IMR-90 (cell line): ENCODE measurements around the gene CCNJL. TPM values are rescaled to one million over a fixed set of nuclear protein-coding genes. Genes with fewer than 3 reads are reported as not detected.

Experiments used
- ATAC-seq: fragments of 200-7000 bp; cut with Tn5 transposase; 2 replicates; pipeline ENCODE4 v1.9.1; 2020; ENCODE audit warnings: low read depth, mild to moderate bottlenecking, moderate library complexity
- BruUV-seq: library from RNA; stranded (reverse); fragments of 400-500 nt; replicated peaks from 2 replicates; lab custom pipeline; 2021; lab: Mats Ljungman, UMichigan
- CTCF ChIA-PET: fragments of 300-600 bp; formaldehyde crosslinking; extraction: SDS; loops from one replicate; lab custom pipeline; 2021; ENCODE audit warnings: antibody characterized with exemption; lab: Yijun Ruan, JAX
- POLR2A ChIA-PET: fragments of 300-600 bp; sonication (Branson Sonifier 250); formaldehyde crosslinking; loops from one replicate; lab custom pipeline; 2022; ENCODE audit warnings: antibody characterized with exemption; ENCODE audit not compliant: unreplicated experiment; lab: Charles Lee
- DNase-seq: peaks from one replicate; pipeline ENCODE4 v3.0.0; 2013
- H2AFZ ChIP-seq: replicated peaks from 2 replicates; pipeline ENCODE3; 2013; ENCODE audit warnings: low read length, mild to moderate bottlenecking; ENCODE audit not compliant: poor library complexity
- H2AK5ac ChIP-seq: 2 replicates; pipeline ENCODE4 v1.6.1; 2013; ENCODE audit warnings: low read depth, low read length, inconsistent platforms
- H2AK9ac ChIP-seq: replicated peaks from 2 replicates; pipeline ENCODE3; 2013; ENCODE audit warnings: mild to moderate bottlenecking, low read depth, low read length, moderate library complexity; ENCODE audit not compliant: poor library complexity
- H2BK120ac ChIP-seq: 2 replicates; pipeline ENCODE4 v1.6.1; 2013; ENCODE audit warnings: low read depth, low read length, inconsistent platforms
- H2BK15ac ChIP-seq: 3 replicates; pipeline ENCODE4 v1.6.1; 2013; ENCODE audit warnings: low read depth, low read length, inconsistent platforms
- H2BK20ac ChIP-seq: 2 replicates; pipeline ENCODE4 v1.6.1; 2013; ENCODE audit warnings: low read depth, mild to moderate bottlenecking, inconsistent platforms, low read length, moderate library complexity
- H2BK5ac ChIP-seq: 2 replicates; pipeline ENCODE4 v1.6.1; 2013; ENCODE audit warnings: mild to moderate bottlenecking, low read depth, low read length, inconsistent platforms; ENCODE audit not compliant: poor library complexity, severe bottlenecking
- H3K14ac ChIP-seq: replicated peaks from 2 replicates; pipeline ENCODE4 v1.6.1; 2013; ENCODE audit warnings: low read depth, low read length, inconsistent platforms
- H3K18ac ChIP-seq: 2 replicates; pipeline ENCODE4 v1.6.1; 2013; ENCODE audit warnings: low read depth, low read length, control low read depth
- H3K23ac ChIP-seq: 2 replicates; pipeline ENCODE4 v1.6.1; 2013; ENCODE audit warnings: low read depth, low read length, inconsistent platforms
- H3K27ac ChIP-seq: 2 replicates; pipeline ENCODE4 v1.5.1; 2013; ENCODE audit warnings: mild to moderate bottlenecking, control low read depth, low read length; ENCODE audit not compliant: insufficient read depth
- H3K27me3 ChIP-seq: 2 replicates; pipeline ENCODE4 v1.6.1; 2013; ENCODE audit warnings: low read length; ENCODE audit not compliant: control insufficient read depth, insufficient read depth
- H3K36me3 ChIP-seq: 2 replicates; pipeline ENCODE4 v1.6.1; 2013; ENCODE audit warnings: low read length, mixed read lengths; ENCODE audit not compliant: control insufficient read depth, insufficient read depth
- H3K4ac ChIP-seq: 2 replicates; pipeline ENCODE4 v1.6.1; 2013; ENCODE audit warnings: low read depth, low read length, inconsistent platforms
- H3K4me1 ChIP-seq: 2 replicates; pipeline ENCODE4 v1.6.1; 2013; ENCODE audit warnings: low read length, mixed read lengths; ENCODE audit not compliant: control insufficient read depth, insufficient read depth
- H3K4me2 ChIP-seq: 2 replicates; pipeline ENCODE4 v1.6.1; 2013; ENCODE audit warnings: low read depth, mild to moderate bottlenecking, control low read depth, low read length, moderate library complexity
- H3K4me3 ChIP-seq: 2 replicates; pipeline ENCODE4 v1.5.1; 2013; ENCODE audit warnings: low read depth, mild to moderate bottlenecking, control low read depth, low read length, moderate library complexity; ENCODE audit not compliant: insufficient read depth
- H3K56ac ChIP-seq: 2 replicates; pipeline ENCODE4 v1.6.1; 2013; ENCODE audit warnings: low read length, inconsistent platforms; ENCODE audit not compliant: insufficient read depth; ENCODE audit errors: extremely low read depth
- H3K79me1 ChIP-seq, 2 experiments: 2 replicates each; pipeline ENCODE4 v1.6.1; 2013; ENCODE audit warnings: low read length in 2 of 2, inconsistent platforms in 1 of 2, low read depth in 1 of 2
- H3K9ac ChIP-seq: 2 replicates; pipeline ENCODE4 v1.6.1; 2013; ENCODE audit warnings: low read depth, low read length, control low read depth
- H3K9me1 ChIP-seq: 2 replicates; pipeline ENCODE4 v1.6.1; 2013; ENCODE audit warnings: low read length, inconsistent platforms; ENCODE audit not compliant: insufficient read depth
- H3K9me3 ChIP-seq: 2 replicates; pipeline ENCODE4 v1.6.1; 2013; ENCODE audit warnings: low read length; ENCODE audit not compliant: control insufficient read depth, insufficient read depth
- H4K20me1 ChIP-seq: 2 replicates; pipeline ENCODE4 v1.6.1; 2013; ENCODE audit warnings: low read length, inconsistent platforms; ENCODE audit not compliant: insufficient read depth
- H4K5ac ChIP-seq: 2 replicates; pipeline ENCODE4 v1.6.1; 2013; ENCODE audit warnings: mild to moderate bottlenecking, low read depth, low read length, control low read depth
- H4K8ac ChIP-seq, 2 experiments: 2 replicates each; pipeline ENCODE4 v1.6.1; 2013; ENCODE audit warnings: low read depth in 2 of 2, low read length in 2 of 2, control low read depth in 1 of 2, inconsistent platforms in 1 of 2
- H4K91ac ChIP-seq: 2 replicates; pipeline ENCODE4 v1.6.1; 2013; ENCODE audit warnings: low read depth, low read length, inconsistent platforms; ENCODE audit not compliant: insufficient read depth
- BHLHE40 ChIP-seq: fragments of 150-350 bp; IDR thresholded peaks from 2 replicates; pipeline ENCODE4 v1.6.1; 2016; ENCODE audit warnings: mild to moderate bottlenecking, low read depth, low read length
- CEBPB ChIP-seq: IDR thresholded peaks from 2 replicates; pipeline ENCODE4 v1.6.1; 2012; ENCODE audit warnings: low read depth, low read length, improper control_type of control experiment
- CHD1 ChIP-seq: IDR thresholded peaks from 2 replicates; pipeline ENCODE4 v1.6.1; 2012; ENCODE audit warnings: low read depth, low read length, improper control_type of control experiment
- CTCF ChIP-seq: conservative IDR thresholded peaks from 2 replicates; pipeline ENCODE4 v1.5.1; 2012; ENCODE audit warnings: mild to moderate bottlenecking, low read depth, low read length, improper control_type of control experiment
- ELK1 ChIP-seq: fragments of 150-350 bp; IDR thresholded peaks from 2 replicates; pipeline ENCODE4 v1.6.1; 2016; ENCODE audit warnings: low read depth, mild to moderate bottlenecking, low read length, moderate library complexity, borderline replicate concordance
- FOS ChIP-seq: fragments of 150-350 bp; IDR thresholded peaks from 2 replicates; pipeline ENCODE4 v1.6.1; 2016; ENCODE audit warnings: low read depth, low read length
- MAFK ChIP-seq: IDR thresholded peaks from 2 replicates; pipeline ENCODE4 v1.6.1; 2012; ENCODE audit warnings: low read depth, low read length, improper control_type of control experiment
- MAZ ChIP-seq: IDR thresholded peaks from 2 replicates; pipeline ENCODE4 v1.6.1; 2012; ENCODE audit warnings: low read depth, mild to moderate bottlenecking, low read length, improper control_type of control experiment, moderate library complexity, borderline replicate concordance
- MXI1 ChIP-seq: IDR thresholded peaks from 2 replicates; pipeline ENCODE4 v1.6.1; 2012; ENCODE audit warnings: low read depth, mild to moderate bottlenecking, low read length, moderate library complexity, borderline replicate concordance
- NFE2L2 ChIP-seq: fragments of 150-350 bp; IDR thresholded peaks from 2 replicates; pipeline ENCODE4 v1.6.1; 2016; ENCODE audit warnings: low read depth, mild to moderate bottlenecking, low read length
- POLR2A ChIP-seq: IDR thresholded peaks from 2 replicates; pipeline ENCODE4 v1.6.1; 2012; ENCODE audit warnings: mild to moderate bottlenecking, low read depth, low read length
- RAD21 ChIP-seq: IDR thresholded peaks from 2 replicates; pipeline ENCODE4 v1.6.1; 2012; ENCODE audit warnings: low read length, improper control_type of control experiment
- RCOR1 ChIP-seq: IDR thresholded peaks from 2 replicates; pipeline ENCODE4 v1.6.1; 2012; ENCODE audit warnings: mild to moderate bottlenecking, low read length, improper control_type of control experiment; ENCODE audit not compliant: insufficient replicate concordance
- RFX5 ChIP-seq: IDR thresholded peaks from 2 replicates; pipeline ENCODE4 v1.8.0; 2012; ENCODE audit warnings: low read depth, mild to moderate bottlenecking, low read length, moderate library complexity
- SMC3 ChIP-seq: fragments of 150-350 bp; IDR thresholded peaks from 2 replicates; pipeline ENCODE4 v1.6.1; 2016; ENCODE audit warnings: low read depth, mild to moderate bottlenecking, antibody characterized with exemption, low read length, moderate library complexity
- USF2 ChIP-seq: fragments of 150-350 bp; IDR thresholded peaks from 2 replicates; pipeline ENCODE4 v1.6.1; 2017; ENCODE audit warnings: mild to moderate bottlenecking, antibody characterized with exemption, low read length, low read depth
- WGBS, 2 experiments: methylation state at CpG; one replicate each; pipeline versions ENCODE4 v1.1.5 to v1.1.7; 2013; ENCODE audit warnings: missing lambda C conversion rate in 2 of 2; ENCODE audit not compliant: insufficient read length in 1 of 2; ENCODE audit errors: extremely low coverage in 2 of 2; 5-methylcytosine and 5-hydroxymethylcytosine counted together
- dilution Hi-C: fragments of 300-500 bp; cut with HindIII; formaldehyde crosslinking; loops from one replicate; pipeline ENCODE4 v1.14.3; 2018; ENCODE audit warnings: low sequenced_read_pairs; ENCODE audit not compliant: unreplicated experiment
- in situ Hi-C: fragments of 300-500 bp; cut with MboI; formaldehyde crosslinking; loops from 3 replicates; pipeline ENCODE4 v1.14.3; 2019; ENCODE audit warnings: low sequenced_read_pairs, inconsistent platforms, mixed read lengths
- intact Hi-C: fragments of 100-400 bp; cut with micrococcal nuclease; formaldehyde crosslinking; loops from 2 replicates; pipeline ENCODE4 v1.10.0; 2022
- polyA plus RNA-seq, 3 experiments: library from polyadenylated mRNA; depleted of rRNA; stranded (reverse); fragments of >200 nt; gene quantifications; 2 replicates each; pipeline ENCODE4 v1.2.3, GENCODE V29; 2012; ENCODE audit warnings: low replicate concordance in 1 of 3
- total RNA-seq: library from RNA; depleted of rRNA; stranded (reverse); fragments of >200 nt; gene quantifications from 2 replicates; pipeline ENCODE4 v1.2.3, GENCODE V29; 2012

Gene CCNJL
- total and polyA plus RNA-seq, 2 of the 4 experiments (the other 2 are of a cell fraction): 2.0 to 3.8 TPM

GRCh38 chr5:160245506-160246086 lies 66.8 kb downstream of the CCNJL start:
- no peaks in the 10 kb centered on the region for H3K79me1 ChIP-seq
- no peak for DNase-seq
- POLR2A ChIA-PET: no interaction called here

More at GRCh38 chr5:160245506-160246086, 66.8 kb downstream of the CCNJL start:
- Histone ChIP-seq H4K5ac (no peak overlapping the region), H2BK15ac (no peak overlapping the region), H2BK20ac (no peak overlapping the region), H2AFZ (peak overlapping the region; percentile 25), H4K20me1 (no peaks in the 10 kb centered on the region), H3K27me3 (no peaks in the 10 kb centered on the region), H4K8ac (no peak overlapping the region), H2BK120ac (no peak overlapping the region), H3K23ac (no peak overlapping the region), H3K9me3 (no peaks in the 10 kb centered on the region), H3K18ac (no peak overlapping the region), H3K4me2 (no peak overlapping the region), H3K4me3 (no peak overlapping the region), H3K9ac (no peak overlapping the region), H3K9me1 (0 out of 2 replicates have a peak, but pooled peaks cover 2% of the 10 kb centered on the region), H2AK5ac (no peak overlapping the region), H4K91ac (no peak overlapping the region), H3K27ac (no peak overlapping the region), H3K36me3 (no peaks in the 10 kb centered on the region), H3K4ac (no peak overlapping the region), H3K4me1 (no peaks in the 10 kb centered on the region), H3K14ac (no peak overlapping the region), H2BK5ac (no peak overlapping the region), H2AK9ac (no peak overlapping the region), H3K56ac (no peak overlapping the region)
- TF ChIP-seq BHLHE40: no peak
- no peak for TF ChIP-seq CEBPB
- no peak for TF ChIP-seq ELK1
- TF ChIP-seq MAFK: no peak
- no peak for TF ChIP-seq RAD21
- TF ChIP-seq MAZ: no peak
- no peak for TF ChIP-seq FOS
- no peak for TF ChIP-seq POLR2A
- no peak for TF ChIP-seq CTCF
- no peak for TF ChIP-seq SMC3
- no peak for TF ChIP-seq RCOR1
- TF ChIP-seq RFX5: no peak
- TF ChIP-seq CHD1: no peak
- no peak for TF ChIP-seq MXI1
- TF ChIP-seq NFE2L2: no peak
- no peak for TF ChIP-seq USF2
- dilution Hi-C loops: no loop called here
- no peak for ATAC-seq
- WGBS, 2 experiments: 88% methylated on average over 3 of the region's 9 CpGs; no CpG with 5 or more reads in 1 of the 2 experiments
- in situ Hi-C loops: no loop called here
- CTCF ChIA-PET: interaction anchor here (1.1 kb wide), 1 partner anchor 12 kb away, joined by 3 read pairs; no protein-coding TSS in a partner anchor
- intact Hi-C loops: no loop called here
- no TSS peak for BruUV-seq
